Mesothelial cell of epicardium (in vitro differentiated cells): ENCODE data around the gene PPP1R14D. TPM values are rescaled to one million over a fixed set of nuclear protein-coding genes. Genes with fewer than 3 reads are reported as not detected.
A peak's percentile ranks its signal among the peaks of the same experiment; 100 is the strongest.

ENCODE experiments used
- DNase-seq, 2 experiments: peaks; one replicate each; pipeline ENCODE4 v3.0.0; 2021; ENCODE audit warnings: low spot score in 2 of 2; ENCODE audit not compliant: unreplicated experiment in 2 of 2
- H3K27ac Mint-ChIP-seq: 2 replicates; pipeline ENCODE4 v1.8.0; 2021; ENCODE audit warnings: mixed read lengths
- H3K27me3 Mint-ChIP-seq: 2 replicates; pipeline ENCODE4 v1.8.0; 2021; ENCODE audit warnings: low read depth, mixed read lengths
- H3K36me3 Mint-ChIP-seq: 2 replicates; pipeline ENCODE4 v1.8.0; 2021; ENCODE audit warnings: mixed read lengths
- H3K4me1 Mint-ChIP-seq: 2 replicates; pipeline ENCODE4 v1.8.0; 2021; ENCODE audit warnings: mixed read lengths
- H3K4me3 Mint-ChIP-seq: 2 replicates; pipeline ENCODE4 v1.8.0; 2021; ENCODE audit warnings: mild to moderate bottlenecking, moderate library complexity, mixed read lengths
- H3K9me3 Mint-ChIP-seq: 2 replicates; pipeline ENCODE4 v1.8.0; 2021; ENCODE audit warnings: mixed read lengths
- total RNA-seq: library from RNA; stranded (reverse); gene quantifications from 3 replicates; pipeline ENCODE4 v1.2.1, GENCODE V29; 2021
- TF ChIP-seq, protein P1 (sequence below): fragments of 200-600 bp; sonication (generic); IDR thresholded peaks from one replicate; pipeline ENCODE4 v1.5.0; 2021; ENCODE audit warnings: antibody characterized with exemption; ENCODE audit not compliant: unreplicated experiment

PPP1R14D gene
- total RNA-seq, 1 donor from 2014 or later: 1.7 TPM

DNA sequence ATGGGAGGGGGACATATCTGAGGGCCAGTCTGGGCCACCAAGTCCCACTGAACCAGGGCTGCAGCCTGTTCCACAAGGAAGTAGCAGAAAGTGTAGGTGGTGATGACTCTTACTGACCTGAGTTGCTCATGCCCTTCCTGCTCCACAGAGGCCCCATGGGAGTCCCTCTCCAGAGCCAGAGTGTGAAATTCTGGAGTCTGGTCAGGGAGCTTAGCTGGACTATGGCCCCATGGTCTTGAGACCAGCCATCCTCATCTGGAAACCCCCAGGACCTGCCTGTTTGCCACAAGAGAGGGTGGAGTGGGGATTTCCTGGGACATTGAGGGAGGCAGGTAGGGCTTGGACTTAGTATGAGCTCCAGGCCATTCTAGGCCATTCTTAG, 18.3 kb upstream of the PPP1R14D start:
- H3K27ac Mint-ChIP-seq: peak overlapping the region; percentile 98
- DNase-seq: no peak
- peaks cover 44% of the 10 kb centered on the region for H3K4me1 Mint-ChIP-seq
- peaks cover 9% of the 10 kb centered on the region for H3K36me3 Mint-ChIP-seq
- peaks cover 17% of the 10 kb centered on the region for H3K27me3 Mint-ChIP-seq
- TF ChIP-seq, protein P1, sequence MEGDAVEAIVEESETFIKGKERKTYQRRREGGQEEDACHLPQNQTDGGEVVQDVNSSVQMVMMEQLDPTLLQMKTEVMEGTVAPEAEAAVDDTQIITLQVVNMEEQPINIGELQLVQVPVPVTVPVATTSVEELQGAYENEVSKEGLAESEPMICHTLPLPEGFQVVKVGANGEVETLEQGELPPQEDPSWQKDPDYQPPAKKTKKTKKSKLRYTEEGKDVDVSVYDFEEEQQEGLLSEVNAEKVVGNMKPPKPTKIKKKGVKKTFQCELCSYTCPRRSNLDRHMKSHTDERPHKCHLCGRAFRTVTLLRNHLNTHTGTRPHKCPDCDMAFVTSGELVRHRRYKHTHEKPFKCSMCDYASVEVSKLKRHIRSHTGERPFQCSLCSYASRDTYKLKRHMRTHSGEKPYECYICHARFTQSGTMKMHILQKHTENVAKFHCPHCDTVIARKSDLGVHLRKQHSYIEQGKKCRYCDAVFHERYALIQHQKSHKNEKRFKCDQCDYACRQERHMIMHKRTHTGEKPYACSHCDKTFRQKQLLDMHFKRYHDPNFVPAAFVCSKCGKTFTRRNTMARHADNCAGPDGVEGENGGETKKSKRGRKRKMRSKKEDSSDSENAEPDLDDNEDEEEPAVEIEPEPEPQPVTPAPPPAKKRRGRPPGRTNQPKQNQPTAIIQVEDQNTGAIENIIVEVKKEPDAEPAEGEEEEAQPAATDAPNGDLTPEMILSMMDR: no peak
- H3K9me3 Mint-ChIP-seq: no peaks in the 10 kb centered on the region
- H3K4me3 Mint-ChIP-seq: peak overlapping the region; percentile 94

DNA sequence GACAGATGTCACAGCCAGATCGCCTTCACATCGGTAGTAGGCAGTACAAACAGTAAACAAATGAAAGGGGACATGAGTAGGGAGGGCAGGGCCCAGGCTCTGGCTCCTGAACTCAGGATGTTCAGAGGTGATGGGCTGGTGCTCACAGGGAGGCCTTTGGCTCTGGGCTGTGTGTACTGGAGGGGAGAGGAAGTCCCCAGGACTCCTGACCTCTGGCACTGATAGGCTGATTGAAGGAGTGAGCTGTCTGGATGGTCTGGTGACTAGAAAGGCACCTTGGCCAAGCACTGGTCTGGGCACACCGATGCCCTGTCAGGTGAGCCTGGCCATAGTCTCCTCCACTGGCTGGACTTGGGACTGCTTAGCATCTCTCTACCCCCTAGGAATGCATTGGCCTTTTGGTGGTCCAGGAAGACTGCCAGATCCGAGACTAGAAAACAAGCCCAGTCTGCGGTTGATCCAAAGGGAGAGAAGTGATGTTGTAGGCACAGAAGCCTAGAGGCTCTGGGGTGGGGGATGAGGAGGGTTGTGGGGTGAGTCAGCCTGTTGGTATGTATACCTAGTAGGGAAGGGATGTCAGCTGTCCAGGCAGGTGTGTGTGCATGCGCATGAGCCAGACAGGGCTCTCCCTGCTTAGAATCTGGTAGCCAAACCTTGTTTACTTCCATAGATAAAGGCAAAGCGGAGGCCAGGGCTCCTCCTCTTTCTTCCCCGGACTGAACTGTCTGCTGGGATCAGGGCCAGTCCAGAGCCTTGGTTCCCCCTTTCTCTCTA, 17.2 kb upstream of the PPP1R14D start:
- Mint-ChIP-seq H3K36me3 (peaks cover 4% of the 10 kb centered on the region), H3K27ac (peak overlapping the region; percentile 98), H3K9me3 (no peaks in the 10 kb centered on the region), H3K27me3 (peaks cover 17% of the 10 kb centered on the region), H3K4me3 (peak overlapping the region; percentile 94), H3K4me1 (peaks cover 44% of the 10 kb centered on the region)
- DNase-seq: no peak
- TF ChIP-seq, protein P1: no peak

DNA sequence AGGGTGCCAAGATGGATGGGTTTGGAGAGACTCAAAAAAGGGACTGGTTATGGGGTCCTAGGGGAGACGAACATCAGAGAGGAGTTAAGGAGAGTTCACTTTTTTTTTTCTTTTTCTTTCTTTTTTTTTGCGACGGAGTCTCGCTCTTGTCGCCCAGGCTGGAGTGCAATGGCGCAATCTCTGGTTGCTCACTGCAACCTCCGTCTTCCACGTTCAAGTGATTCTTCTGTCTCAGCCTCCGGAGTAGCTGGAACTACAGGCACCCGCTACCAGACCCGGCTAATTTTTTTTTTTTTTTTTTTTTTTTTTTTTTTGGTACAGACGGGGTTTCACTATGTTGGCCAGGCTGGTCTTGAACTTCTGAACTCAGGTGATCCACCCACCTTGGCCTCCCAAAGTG, 16.5 kb upstream of the PPP1R14D start:
- TF ChIP-seq, protein P1: no peak
- no peak for DNase-seq
- H3K27ac Mint-ChIP-seq: peak overlapping the region; percentile 98

DNA sequence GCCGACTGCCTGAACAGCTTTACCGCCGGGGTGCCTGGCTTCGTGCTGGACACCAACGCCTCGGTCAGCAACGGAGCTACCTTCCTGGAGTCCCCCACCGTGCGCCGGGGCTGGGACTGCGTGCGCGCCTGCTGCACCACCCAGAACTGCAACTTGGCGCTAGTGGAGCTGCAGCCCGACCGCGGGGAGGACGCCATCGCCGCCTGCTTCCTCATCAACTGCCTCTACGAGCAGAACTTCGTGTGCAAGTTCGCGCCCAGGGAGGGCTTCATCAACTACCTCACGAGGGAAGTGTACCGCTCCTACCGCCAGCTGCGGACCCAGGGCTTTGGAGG, 16.2 kb upstream of the PPP1R14D start:
- Mint-ChIP-seq H3K36me3 (no peaks in the 10 kb centered on the region), H3K9me3 (no peaks in the 10 kb centered on the region), H3K27me3 (peaks cover 17% of the 10 kb centered on the region), H3K4me1 (peaks cover 44% of the 10 kb centered on the region), H3K27ac (peak overlapping the region; percentile 98), H3K4me3 (peak overlapping the region; percentile 94)
- DNase-seq: peak in 1 of 2 experiments; percentile 65
- TF ChIP-seq, protein P1: no peak

More for the DNA sequence above, 16.5 kb upstream of the PPP1R14D start:
- Mint-ChIP-seq H3K9me3 (no peaks in the 10 kb centered on the region), H3K27me3 (peaks cover 17% of the 10 kb centered on the region), H3K4me3 (peak overlapping the region; percentile 94), H3K4me1 (peaks cover 44% of the 10 kb centered on the region), H3K36me3 (no peaks in the 10 kb centered on the region)

DNA sequence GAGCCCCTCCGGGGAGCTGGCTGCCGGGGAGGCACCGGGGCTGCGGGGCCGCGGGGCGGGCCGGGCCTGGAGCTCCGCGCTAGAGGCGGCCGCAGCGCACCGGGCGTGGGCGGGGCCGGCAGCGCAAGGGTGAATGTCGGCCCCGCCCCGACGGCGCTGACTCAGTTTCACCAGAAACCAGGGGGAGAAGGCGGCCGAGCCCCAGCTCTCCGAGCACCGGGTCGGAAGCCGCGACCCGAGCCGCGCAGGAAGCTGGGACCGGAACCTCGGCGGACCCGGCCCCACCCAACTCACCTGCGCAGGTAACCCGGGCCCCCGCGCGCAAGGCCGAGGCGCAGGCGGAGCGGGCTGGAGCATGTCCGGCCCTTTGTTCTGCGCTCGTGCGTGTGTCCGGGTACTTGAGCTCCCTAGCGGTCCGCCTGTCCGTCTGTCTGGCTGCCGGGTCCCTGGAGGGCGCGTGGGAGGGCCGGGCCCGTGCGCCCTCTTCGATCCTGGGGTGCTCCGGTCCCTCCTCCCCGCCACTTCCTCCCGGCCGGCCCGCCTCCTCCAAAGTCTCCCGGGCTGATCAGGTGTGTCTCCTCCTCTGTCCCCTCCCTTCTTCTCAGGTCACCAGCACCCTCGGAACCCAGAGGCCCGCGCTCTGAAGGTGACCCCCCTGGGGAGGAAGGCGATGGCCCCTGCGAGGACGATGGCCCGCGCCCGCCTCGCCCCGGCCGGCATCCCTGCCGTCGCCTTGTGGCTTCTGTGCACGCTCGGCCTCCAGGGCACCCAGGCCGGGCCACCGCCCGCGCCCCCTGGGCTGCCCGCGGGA, 15.6 kb upstream of the PPP1R14D start, which contains the start of gene SPINT1:
TSS of gene SPINT1 (plus strand) at position 164 of the 811 bp plus-strand sequence. CDS start at position 671, 507 bp downstream.
- peak; percentile 59 to 74 for DNase-seq
- Mint-ChIP-seq H3K4me1 (peaks cover 44% of the 10 kb centered on the region), H3K36me3 (no peaks in the 10 kb centered on the region), H3K9me3 (no peaks in the 10 kb centered on the region), H3K27ac (peak within 1 kb of the TSS; percentile 98), H3K27me3 (peaks cover 17% of the 10 kb centered on the region), H3K4me3 (peak within 1 kb of the TSS; percentile 94)
- TF ChIP-seq, protein P1: no peak
